Mucosa of rectum (tissue), 2 donors: ENCODE data around the gene SMC1B.

Experiments used
- H3K27ac ChIP-seq, 2 donors: one replicate each; pipeline ENCODE4 v1.7.0; 2013; ENCODE audit warnings: inconsistent platforms in 2 of 2, low read depth in 2 of 2, low read length in 2 of 2
- H3K27me3 ChIP-seq, 2 donors: one replicate each; pipeline ENCODE4 v1.7.0; 2013; ENCODE audit warnings: low read length in 2 of 2; ENCODE audit not compliant: control insufficient read depth in 2 of 2, insufficient read depth in 2 of 2
- H3K36me3 ChIP-seq, 2 donors: one replicate each; pipeline ENCODE4 v1.7.0; 2013; ENCODE audit warnings: low read length in 2 of 2; ENCODE audit not compliant: control insufficient read depth in 2 of 2, insufficient read depth in 2 of 2
- H3K4me1 ChIP-seq, 2 donors: one replicate each; pipeline ENCODE4 v1.7.0; 2013; ENCODE audit warnings: low read length in 2 of 2, mild to moderate bottlenecking in 1 of 2; ENCODE audit not compliant: control insufficient read depth in 2 of 2, insufficient read depth in 2 of 2
- H3K4me3 ChIP-seq, 2 donors: one replicate each; pipeline ENCODE4 v1.7.0; 2013; ENCODE audit warnings: low read length in 2 of 2
- H3K9ac ChIP-seq, 2 donors: one replicate each; pipeline ENCODE4 v1.7.0; 2013; ENCODE audit warnings: low read length in 2 of 2, low read depth in 1 of 2, mild to moderate bottlenecking in 1 of 2
- H3K9me3 ChIP-seq, 2 donors: one replicate each; pipeline ENCODE4 v1.7.0; 2013; ENCODE audit warnings: low read length in 2 of 2; ENCODE audit not compliant: control insufficient read depth in 2 of 2
- donor health status: healthy.
- donor health status: Normal muscosa, but diverticular disease.

Gene SMC1B

GRCh38 chr22:45337536-45337935, 75.9 kb downstream of the SMC1B start:
- Histone ChIP-seq H3K9ac (no peak overlapping the region), H3K9me3 (no peaks in the 10 kb centered on the region), H3K4me3 (no peak overlapping the region), H3K27ac (no peak overlapping the region), H3K27me3 (no peaks in the 10 kb centered on the region), H3K4me1 (peaks cover 6 to 7% of the 10 kb centered on the region in 2 donors), H3K36me3 (peaks cover 44 to 49% of the 10 kb centered on the region in 2 donors)

- Histone ChIP-seq H3K9me3 (no peaks in the 10 kb centered on the region), H3K4me1 (peaks cover 6 to 7% of the 10 kb centered on the region in 2 donors), H3K27me3 (no peaks in the 10 kb centered on the region), H3K27ac (peak overlapping the region in 1 of 2 donors; percentile 37), H3K4me3 (no peak overlapping the region), H3K36me3 (peaks cover 46 to 54% of the 10 kb centered on the region in 2 donors), H3K9ac (peak overlapping the region in 1 of 2 donors; percentile 7)
These were observed 76.4 kb downstream of the SMC1B start for GRCh38 chr22:45336971-45337431.

- Histone ChIP-seq H3K9ac (no peak overlapping the region), H3K4me1 (peaks cover 6 to 7% of the 10 kb centered on the region in 2 donors), H3K36me3 (peaks cover 53 to 56% of the 10 kb centered on the region in 2 donors), H3K27me3 (no peaks in the 10 kb centered on the region), H3K9me3 (no peaks in the 10 kb centered on the region), H3K27ac (peak overlapping the region in 1 of 2 donors; percentile 10), H3K4me3 (no peak overlapping the region)
These were observed 77.4 kb downstream of the SMC1B start for GRCh38 chr22:45335854-45336522.

- Histone ChIP-seq H3K36me3 (peaks cover 55 to 58% of the 10 kb centered on the region in 2 donors), H3K9ac (no peak overlapping the region), H3K27me3 (no peaks in the 10 kb centered on the region), H3K27ac (no peak overlapping the region), H3K4me3 (no peak overlapping the region), H3K4me1 (peaks cover 6 to 7% of the 10 kb centered on the region in 2 donors), H3K9me3 (no peaks in the 10 kb centered on the region)
These were observed 78.2 kb downstream of the SMC1B start for GRCh38 chr22:45335021-45335818.

GRCh38 chr22:45334528-45334927, 78.9 kb downstream of the SMC1B start:
- no peak overlapping the region for H3K27ac ChIP-seq
- peaks cover 6 to 7% of the 10 kb centered on the region in 2 donors for H3K4me1 ChIP-seq
- H3K9me3 ChIP-seq, result no peaks in the 10 kb centered on the region
- H3K27me3 ChIP-seq, result no peaks in the 10 kb centered on the region
- H3K36me3 ChIP-seq, result peaks cover 50 to 58% of the 10 kb centered on the region in 2 donors
- no peak overlapping the region for H3K9ac ChIP-seq
- no peak overlapping the region for H3K4me3 ChIP-seq

GRCh38 chr22:45334068-45334467, 79.3 kb downstream of the SMC1B start:
- Histone ChIP-seq H3K27ac (no peak overlapping the region), H3K36me3 (peaks cover 50 to 61% of the 10 kb centered on the region in 2 donors), H3K9me3 (no peaks in the 10 kb centered on the region), H3K9ac (no peak overlapping the region), H3K27me3 (no peaks in the 10 kb centered on the region), H3K4me1 (peaks cover 6 to 7% of the 10 kb centered on the region in 2 donors), H3K4me3 (no peak overlapping the region)

GRCh38 chr22:45332001-45332400, 81.4 kb downstream of the SMC1B start:
- Histone ChIP-seq H3K4me3 (no peak overlapping the region), H3K9me3 (no peaks in the 10 kb centered on the region), H3K27me3 (no peaks in the 10 kb centered on the region), H3K9ac (no peak overlapping the region), H3K36me3 (peaks cover 61% of the 10 kb centered on the region in 2 donors), H3K4me1 (peaks cover 3 to 7% of the 10 kb centered on the region in 2 donors), H3K27ac (no peak overlapping the region)

- peaks cover 0 to 2% of the 10 kb centered on the region in 2 donors for H3K4me1 ChIP-seq
- no peak overlapping the region for H3K9ac ChIP-seq
- peaks cover 58 to 61% of the 10 kb centered on the region in 2 donors for H3K36me3 ChIP-seq
- H3K27me3 ChIP-seq, result no peaks in the 10 kb centered on the region
- H3K4me3 ChIP-seq, result no peak overlapping the region
- no peaks in the 10 kb centered on the region for H3K9me3 ChIP-seq
- H3K27ac ChIP-seq, result no peak overlapping the region
These were observed 81.9 kb downstream of the SMC1B start for GRCh38 chr22:45331486-45331885.

- H3K27ac ChIP-seq, result no peak overlapping the region
- peaks cover 52 to 54% of the 10 kb centered on the region in 2 donors for H3K36me3 ChIP-seq
These were observed 82.9 kb downstream of the SMC1B start for GRCh38 chr22:45330548-45330947.

GRCh38 chr22:45329530-45329936, 83.9 kb downstream of the SMC1B start:
- Histone ChIP-seq H3K27me3 (no peaks in the 10 kb centered on the region), H3K4me3 (no peak overlapping the region), H3K27ac (no peak overlapping the region), H3K4me1 (no peaks in the 10 kb centered on the region), H3K36me3 (peaks cover 48 to 50% of the 10 kb centered on the region in 2 donors), H3K9ac (no peak overlapping the region), H3K9me3 (no peaks in the 10 kb centered on the region)

More at GRCh38 chr22:45330548-45330947, 82.9 kb downstream of the SMC1B start:
- no peaks in the 10 kb centered on the region for H3K27me3 ChIP-seq
- no peak overlapping the region for H3K9ac ChIP-seq
- no peak overlapping the region for H3K4me3 ChIP-seq
- no peaks in the 10 kb centered on the region for H3K9me3 ChIP-seq
- H3K4me1 ChIP-seq, result no peaks in the 10 kb centered on the region
